Effector memory CD4-positive, alpha-beta T cell (primary cell): ENCODE data around the gene GAS6.
A peak's percentile ranks its signal among the peaks of the same experiment; 100 is the strongest.

Source experiments
- DNase-seq, 3 donors: peaks; one replicate each; pipeline ENCODE4 v3.0.0-alpha.2; 2020
- H3K27ac ChIP-seq: 2 replicates; pipeline ENCODE4 v1.7.0; 2013; ENCODE audit warnings: mild to moderate bottlenecking, low read length, moderate library complexity; ENCODE audit not compliant: insufficient read depth, poor library complexity, severe bottlenecking
- H3K27me3 ChIP-seq: replicated peaks from 2 replicates; pipeline ENCODE4 v1.7.0; 2013; ENCODE audit warnings: mild to moderate bottlenecking, low read length; ENCODE audit not compliant: insufficient read depth, control insufficient read depth, poor library complexity, severe bottlenecking
- H3K36me3 ChIP-seq: 2 replicates; pipeline ENCODE4 v1.7.0; 2013; ENCODE audit warnings: mild to moderate bottlenecking, low read length, moderate library complexity; ENCODE audit not compliant: control insufficient read depth, insufficient read depth
- H3K4me1 ChIP-seq: 2 replicates; pipeline ENCODE4 v1.7.0; 2013; ENCODE audit warnings: low read length, mild to moderate bottlenecking; ENCODE audit not compliant: control insufficient read depth, insufficient read depth, poor library complexity, severe bottlenecking
- H3K4me3 ChIP-seq: 2 replicates; pipeline ENCODE4 v1.7.0; 2013; ENCODE audit warnings: low read length, low read depth, mild to moderate bottlenecking; ENCODE audit not compliant: insufficient read depth, poor library complexity, severe bottlenecking
- H3K9me3 ChIP-seq: 2 replicates; pipeline ENCODE4 v1.7.0; 2013; ENCODE audit warnings: mild to moderate bottlenecking, low read length, moderate library complexity; ENCODE audit not compliant: control insufficient read depth

The GAS6 gene

DNA sequence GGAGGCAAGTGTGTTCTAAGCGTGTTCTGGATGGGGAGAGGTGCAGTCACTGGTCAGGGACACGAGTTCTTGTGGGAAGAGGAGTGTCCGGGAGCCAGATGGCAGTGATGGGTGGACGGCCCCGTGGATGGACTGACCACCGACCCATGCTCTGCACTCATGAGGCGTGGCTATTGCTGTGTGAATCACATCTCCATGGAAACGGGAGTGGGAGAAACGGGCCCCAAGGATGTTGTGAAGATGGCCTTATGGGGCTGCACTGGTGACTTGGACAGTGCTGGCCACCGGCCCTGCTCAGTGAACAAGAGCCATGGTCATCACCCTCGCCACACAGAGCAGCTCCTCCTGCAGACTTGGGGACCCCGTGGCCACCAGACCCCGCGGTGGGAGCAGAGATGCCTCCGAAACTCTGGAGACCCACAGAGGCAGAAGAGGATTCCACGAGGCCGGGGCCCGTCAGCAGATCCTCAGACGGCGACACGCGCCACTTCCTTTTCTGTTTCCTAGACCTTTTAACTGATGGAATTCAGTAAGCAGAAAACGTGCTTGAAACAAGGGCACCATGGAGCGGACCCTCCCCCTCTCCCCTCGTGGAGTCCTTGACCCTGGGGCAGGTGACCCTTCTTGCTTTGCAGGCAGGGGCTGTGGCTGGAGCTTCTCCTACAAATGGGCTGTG lies 47.5 kb downstream of the GAS6 start:
- H3K27me3 ChIP-seq, result no peaks in the 10 kb centered on the region
- no peaks in the 10 kb centered on the region for H3K36me3 ChIP-seq
- DNase-seq, result no peak
- H3K4me1 ChIP-seq, result no peaks in the 10 kb centered on the region
- H3K4me3 ChIP-seq, result peak overlapping the region; percentile 15
- no peak overlapping the region for H3K27ac ChIP-seq
- H3K9me3 ChIP-seq, result no peaks in the 10 kb centered on the region

DNA sequence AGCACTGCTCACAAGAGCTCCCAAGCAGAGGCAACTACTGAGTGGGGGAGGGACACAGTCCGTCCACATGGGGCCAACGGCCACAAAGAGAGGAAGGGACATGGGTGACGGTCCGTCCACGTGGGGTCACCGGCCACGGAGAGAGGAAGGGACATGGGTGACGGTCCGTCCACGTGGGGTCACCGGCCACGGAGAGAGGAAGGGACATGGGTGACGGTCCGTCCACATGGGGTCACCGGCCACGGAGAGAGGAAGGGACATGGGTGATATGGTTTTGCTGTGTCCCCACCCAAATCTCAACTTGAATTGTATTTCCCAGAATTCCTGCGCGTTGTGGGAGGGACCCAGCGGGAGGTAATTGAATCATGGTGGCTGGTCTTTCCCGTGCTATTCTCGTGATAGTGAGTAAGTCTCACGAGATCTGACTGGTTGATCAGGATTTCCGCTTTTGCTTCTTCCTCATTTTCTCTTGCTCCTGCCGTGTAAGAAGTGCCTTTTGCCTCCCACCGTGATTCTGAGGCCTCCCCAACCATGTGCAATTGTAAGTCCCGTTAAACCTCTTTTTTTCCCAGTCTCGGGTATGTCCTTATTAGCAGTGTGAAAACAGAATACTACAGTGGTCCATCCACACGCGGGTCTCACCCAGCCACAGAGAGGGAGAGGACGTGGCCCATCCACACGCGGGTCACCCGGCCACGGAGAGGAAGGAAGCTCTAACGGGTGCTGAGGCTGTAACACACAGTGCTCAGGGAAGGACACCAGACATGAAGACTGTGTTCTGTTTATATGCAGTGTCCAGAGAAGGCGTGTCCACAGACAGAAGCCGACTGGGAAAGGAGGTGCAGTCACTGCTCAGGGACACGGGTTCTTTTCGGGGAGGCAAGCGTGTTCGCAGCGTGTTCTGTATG lies 48.5 kb downstream of the GAS6 start:
- DNase-seq, result no peak
- no peaks in the 10 kb centered on the region for H3K9me3 ChIP-seq
- no peaks in the 10 kb centered on the region for H3K4me1 ChIP-seq
- no peak overlapping the region for H3K27ac ChIP-seq
- H3K4me3 ChIP-seq, result peak overlapping the region; percentile 15
- no peaks in the 10 kb centered on the region for H3K27me3 ChIP-seq
- no peaks in the 10 kb centered on the region for H3K36me3 ChIP-seq

DNA sequence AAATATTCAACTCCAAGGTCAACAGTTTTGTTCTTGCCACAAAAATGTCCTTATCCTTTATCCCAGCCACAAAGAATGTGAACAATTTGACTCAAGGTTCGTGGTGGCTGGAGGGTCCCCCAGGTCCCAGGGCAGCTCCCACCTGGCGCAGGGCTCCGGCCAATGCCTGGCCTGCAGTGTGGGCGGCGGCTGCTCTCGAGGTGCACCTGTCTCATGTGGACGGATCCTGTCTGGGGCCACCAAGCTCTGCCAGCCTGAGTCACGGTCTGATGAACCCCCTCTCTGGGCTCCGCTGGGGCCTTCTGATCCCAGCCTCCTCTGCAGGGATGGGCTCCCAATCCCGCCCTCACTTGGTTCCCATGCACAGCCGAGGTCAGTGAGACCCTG lies 49.4 kb downstream of the GAS6 start:
- Histone ChIP-seq H3K9me3 (no peaks in the 10 kb centered on the region), H3K4me1 (no peaks in the 10 kb centered on the region), H3K27me3 (no peaks in the 10 kb centered on the region), H3K36me3 (no peaks in the 10 kb centered on the region), H3K27ac (no peak overlapping the region), H3K4me3 (no peak overlapping the region)
- DNase-seq, result no peak

DNA sequence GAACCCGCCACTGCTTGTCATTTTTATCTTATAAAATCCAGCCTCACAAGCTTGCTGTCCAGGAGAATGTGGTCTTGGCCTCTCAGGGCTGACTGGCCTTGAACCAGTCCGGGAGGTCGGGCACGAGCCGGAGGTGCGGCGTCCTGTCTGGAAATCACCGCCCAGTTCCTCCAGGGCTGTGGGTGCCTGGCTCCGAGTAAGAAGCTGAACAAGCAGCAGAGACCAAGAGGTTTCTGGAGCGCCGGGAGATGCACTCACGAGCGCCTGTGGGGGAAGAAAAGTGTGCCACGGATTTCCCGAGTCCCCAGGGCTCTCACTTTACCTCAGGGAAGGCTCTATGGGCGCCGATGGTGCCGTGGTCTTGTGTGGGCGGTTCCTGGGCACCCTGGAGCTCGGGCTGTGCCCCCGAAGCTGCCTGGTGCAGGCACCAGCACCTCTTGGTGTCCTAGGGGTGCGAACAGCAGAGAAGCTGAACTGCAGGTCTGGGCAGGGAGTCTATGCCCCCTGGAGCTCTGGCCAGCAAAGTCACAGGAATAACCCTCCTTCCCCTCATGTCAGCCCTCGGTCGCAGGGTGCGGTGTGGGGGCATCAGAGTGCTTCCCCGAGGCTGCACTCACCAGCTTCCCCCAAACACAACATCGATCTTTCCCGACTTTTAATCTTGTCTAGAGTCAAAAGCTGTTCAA lies 50.0 kb downstream of the GAS6 start:
- DNase-seq, result no peak
- Histone ChIP-seq H3K9me3 (no peaks in the 10 kb centered on the region), H3K4me3 (no peak overlapping the region), H3K27ac (no peak overlapping the region), H3K4me1 (no peaks in the 10 kb centered on the region), H3K27me3 (no peaks in the 10 kb centered on the region), H3K36me3 (no peaks in the 10 kb centered on the region)

DNA sequence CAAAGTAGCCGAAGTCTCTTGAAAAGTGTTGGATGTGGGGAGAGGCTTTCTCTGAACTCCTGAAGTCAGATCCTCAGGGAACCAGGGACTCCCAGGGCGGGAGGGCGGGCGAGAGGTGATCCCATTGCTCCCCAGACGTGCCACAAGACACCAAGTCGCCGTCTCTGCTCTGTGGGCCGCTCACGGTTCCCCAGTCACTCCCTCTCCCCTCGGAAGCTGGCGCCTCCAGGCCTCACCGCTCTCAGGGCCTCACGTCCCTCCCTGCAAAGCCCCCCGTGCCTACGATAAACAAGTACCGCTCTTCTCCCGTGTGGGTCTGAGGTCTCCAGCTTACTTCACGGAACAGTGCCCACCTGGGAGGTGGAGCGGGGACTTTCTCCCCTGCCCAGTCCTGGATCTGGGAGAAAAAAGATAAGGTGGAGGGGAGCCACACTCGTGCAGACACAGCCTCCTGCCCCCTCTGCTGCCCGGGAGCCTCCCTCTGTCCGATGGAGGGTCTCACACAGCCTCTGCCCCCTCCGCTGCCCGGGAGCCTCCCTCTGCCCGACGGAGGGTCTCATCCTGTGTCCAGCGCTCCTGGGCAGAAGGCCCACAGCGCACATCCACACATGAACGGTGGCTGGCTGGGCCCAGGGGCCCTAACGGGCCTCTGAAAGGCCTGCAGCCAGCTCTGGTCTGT lies 50.7 kb downstream of the GAS6 start:
- Histone ChIP-seq H3K4me3 (no peak overlapping the region), H3K36me3 (no peaks in the 10 kb centered on the region), H3K9me3 (no peaks in the 10 kb centered on the region), H3K4me1 (no peaks in the 10 kb centered on the region), H3K27me3 (no peaks in the 10 kb centered on the region), H3K27ac (no peak overlapping the region)
- no peak for DNase-seq

DNA sequence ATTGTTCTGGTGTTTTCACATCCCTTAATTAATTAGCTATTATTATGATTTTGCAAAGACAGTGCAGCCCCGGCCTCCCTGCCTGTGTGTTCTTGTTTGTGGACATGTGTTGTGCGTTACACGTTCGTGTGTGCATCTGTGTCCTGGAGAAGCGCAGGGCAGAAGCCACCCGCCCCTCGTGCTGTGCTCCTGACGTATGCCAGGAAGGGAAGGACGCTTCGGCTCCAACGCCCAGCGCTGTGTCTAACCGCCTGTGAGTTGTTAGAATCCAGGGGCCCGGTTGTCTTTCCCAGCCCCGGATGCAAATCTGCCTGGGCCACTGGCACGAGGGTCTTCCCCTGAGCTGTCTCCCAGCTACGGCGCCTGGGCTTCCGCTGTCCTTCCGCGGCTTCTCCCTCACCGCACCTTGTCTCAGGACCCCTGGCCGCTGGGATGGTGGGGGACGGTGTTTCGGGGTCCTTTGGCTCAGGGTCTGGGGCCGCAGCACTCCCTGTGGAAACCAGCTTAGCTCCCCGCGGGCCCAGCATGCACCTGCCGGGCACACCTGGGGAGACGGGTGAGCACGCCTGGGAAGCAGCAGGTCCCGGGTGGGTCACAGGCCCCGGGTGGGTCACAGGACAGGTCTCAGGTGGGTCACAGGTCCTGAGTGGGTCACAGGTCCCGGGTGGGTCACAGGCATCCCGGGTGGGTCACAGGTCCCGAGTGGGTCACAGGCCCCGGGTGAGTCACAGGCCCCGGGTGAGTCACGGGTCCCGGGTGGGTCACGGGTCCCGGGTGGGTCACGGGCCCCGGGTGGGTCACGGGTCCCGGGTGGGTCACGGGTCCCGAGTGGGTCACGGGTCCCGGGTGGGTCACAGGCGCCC lies 51.5 kb downstream of the GAS6 start:
- H3K9me3 ChIP-seq, result no peaks in the 10 kb centered on the region
- H3K27me3 ChIP-seq, result no peaks in the 10 kb centered on the region
- no peak overlapping the region for H3K4me3 ChIP-seq
- H3K36me3 ChIP-seq, result no peaks in the 10 kb centered on the region
- no peak overlapping the region for H3K27ac ChIP-seq
- no peaks in the 10 kb centered on the region for H3K4me1 ChIP-seq
- DNase-seq, result no peak

DNA sequence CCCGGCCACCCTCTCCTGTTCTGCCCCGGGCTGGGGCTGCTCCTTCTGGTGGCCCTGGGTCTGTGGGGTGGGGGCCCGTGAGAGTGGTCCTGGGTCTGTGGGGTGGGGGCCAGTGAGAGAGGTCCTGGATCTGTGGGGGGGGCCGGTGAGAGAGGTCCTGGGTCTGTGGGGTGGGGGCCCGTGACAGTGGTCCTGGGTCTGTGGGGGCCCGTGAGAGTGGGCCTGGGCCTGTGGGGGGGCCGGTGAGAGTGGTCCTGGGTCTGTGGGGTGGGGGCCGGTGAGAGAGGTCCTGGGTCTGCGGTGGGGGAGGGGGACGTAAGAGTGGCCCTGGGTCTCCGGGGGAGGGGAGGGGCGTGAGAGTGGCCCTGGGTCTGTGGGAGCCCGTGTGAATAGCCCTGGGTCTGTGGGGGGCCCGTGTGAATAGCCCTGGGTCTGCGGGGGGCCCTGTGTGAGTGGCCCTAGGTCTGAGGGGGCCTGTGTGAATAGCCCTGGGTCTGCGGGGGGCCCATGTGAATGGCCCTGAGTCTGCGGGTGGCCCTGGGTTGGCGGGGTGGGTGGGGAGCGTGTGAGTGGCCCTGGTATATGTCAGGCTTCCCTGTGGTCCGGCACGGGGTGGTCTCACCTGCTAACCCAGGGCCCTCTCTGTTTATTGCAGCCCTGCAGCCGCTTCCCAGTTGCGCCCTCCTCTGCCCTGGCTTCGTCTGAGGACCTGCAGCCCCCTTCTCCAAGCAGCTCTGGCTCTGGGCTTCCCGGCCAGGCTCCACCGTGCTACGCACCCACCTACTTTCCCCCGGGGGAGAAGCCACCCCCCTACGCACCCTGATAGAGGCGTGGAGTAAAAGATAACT lies 52.6 kb downstream of the GAS6 start:
- Histone ChIP-seq H3K4me3 (no peak overlapping the region), H3K4me1 (no peaks in the 10 kb centered on the region), H3K36me3 (no peaks in the 10 kb centered on the region), H3K27ac (no peak overlapping the region), H3K27me3 (no peaks in the 10 kb centered on the region), H3K9me3 (no peaks in the 10 kb centered on the region)
- DNase-seq, result no peak

DNA sequence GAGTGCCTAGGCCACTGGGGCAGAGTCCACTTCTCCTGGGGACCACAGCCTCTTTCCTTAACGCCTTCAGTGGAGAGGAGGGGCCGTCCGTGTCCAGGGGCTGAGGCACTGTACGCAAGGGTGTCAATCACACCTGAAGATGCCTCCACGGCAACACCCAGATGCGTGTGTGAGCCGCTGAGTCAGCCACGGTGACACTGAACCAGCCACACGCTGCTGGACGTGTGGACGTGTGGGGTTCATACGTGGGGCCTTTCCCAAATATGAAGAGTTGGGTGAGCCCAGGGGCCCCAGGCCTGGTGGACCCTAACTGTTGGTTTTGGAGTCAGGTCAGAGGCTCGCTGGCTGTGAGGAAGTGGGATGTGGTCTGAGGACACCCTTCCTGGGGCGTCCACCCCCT lies 53.2 kb downstream of the GAS6 start:
- Histone ChIP-seq H3K4me1 (no peaks in the 10 kb centered on the region), H3K9me3 (no peaks in the 10 kb centered on the region), H3K4me3 (no peak overlapping the region), H3K27ac (no peak overlapping the region), H3K36me3 (no peaks in the 10 kb centered on the region), H3K27me3 (no peaks in the 10 kb centered on the region)
- DNase-seq, result no peak
